ENCODE measurements around the gene BARHL1.

Gene BARHL1

DNA sequence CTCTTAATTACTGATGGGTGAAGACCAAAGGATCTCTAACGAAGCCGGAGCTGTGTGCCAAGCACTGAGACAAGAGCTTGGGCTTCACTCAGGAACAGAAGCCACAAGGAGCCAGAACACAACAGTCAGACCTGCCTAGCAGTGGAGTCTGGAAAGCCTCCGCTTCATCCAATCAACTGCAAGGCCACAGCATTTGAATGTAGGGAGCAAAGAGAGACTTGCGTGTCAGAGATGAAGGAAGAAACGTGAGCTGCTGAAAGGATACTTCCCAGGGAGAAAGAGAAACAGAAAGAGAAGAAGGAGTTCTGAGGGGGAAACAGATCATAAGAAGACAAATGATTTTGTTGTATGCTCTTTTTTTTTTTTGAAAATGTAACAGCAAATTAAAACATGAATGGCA is 43.9 kb downstream of the BARHL1 start:
- DNase-seq, result no peak

DNA sequence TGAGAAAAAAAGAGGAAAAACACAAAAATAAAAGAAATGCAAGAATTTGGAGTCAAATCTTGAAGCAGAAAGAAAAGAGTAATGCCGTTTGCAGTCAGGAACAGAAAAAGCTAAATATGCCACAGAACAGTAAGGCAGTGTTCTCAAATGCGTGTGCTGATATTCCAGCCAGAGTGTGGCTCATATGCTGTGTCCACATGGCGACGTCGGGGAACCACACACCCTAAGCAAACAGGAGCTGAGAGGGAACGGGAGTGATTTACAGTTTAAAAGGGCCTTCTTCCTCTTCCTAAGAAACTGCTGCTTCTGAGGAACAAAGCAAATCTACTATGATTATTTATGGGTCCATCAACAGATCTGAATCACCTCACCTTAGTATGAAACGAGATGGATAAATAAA is 44.7 kb downstream of the BARHL1 start:
- DNase-seq, result no peak

DNA sequence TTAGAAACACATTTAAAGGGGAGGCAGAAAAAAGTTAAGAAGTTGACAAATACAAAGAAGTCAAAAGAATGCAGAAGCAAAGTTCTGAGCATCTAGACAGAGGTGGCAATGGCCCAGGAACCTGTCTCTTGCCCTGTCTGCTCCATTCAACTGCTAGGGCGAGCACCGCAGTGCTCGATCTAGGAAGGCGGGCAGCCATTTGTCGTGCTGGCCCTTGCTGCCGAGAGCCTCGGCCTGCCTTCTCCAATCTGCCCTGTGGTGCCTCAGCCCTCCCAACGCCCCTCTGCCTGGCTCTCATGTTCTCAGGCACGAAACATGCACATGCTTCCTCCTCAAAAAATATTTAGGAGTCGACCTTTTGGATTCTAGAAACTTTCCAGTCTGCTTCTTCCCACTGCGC is 45.2 kb downstream of the BARHL1 start:
- no peak for DNase-seq

DNA sequence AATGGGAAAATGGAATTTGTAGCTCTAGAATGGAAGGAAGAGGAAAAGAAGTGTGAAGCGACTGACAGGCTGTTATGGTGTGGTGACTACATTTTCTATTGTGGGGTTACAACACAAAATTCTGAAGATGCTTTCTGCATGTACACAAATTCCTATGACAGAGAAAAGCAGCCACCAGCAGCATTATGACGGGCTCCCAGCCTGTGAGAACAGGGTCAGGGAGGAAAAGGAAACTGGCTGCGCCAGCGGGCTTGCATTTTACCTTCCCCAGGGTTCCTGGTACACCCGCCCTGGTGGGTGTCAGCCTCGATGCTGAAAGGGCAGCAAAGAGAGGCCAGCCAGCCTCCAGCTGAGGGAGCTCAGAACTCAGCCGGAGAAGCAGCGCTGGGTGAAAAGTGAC is 46.3 kb downstream of the BARHL1 start:
- no peak for DNase-seq

DNA sequence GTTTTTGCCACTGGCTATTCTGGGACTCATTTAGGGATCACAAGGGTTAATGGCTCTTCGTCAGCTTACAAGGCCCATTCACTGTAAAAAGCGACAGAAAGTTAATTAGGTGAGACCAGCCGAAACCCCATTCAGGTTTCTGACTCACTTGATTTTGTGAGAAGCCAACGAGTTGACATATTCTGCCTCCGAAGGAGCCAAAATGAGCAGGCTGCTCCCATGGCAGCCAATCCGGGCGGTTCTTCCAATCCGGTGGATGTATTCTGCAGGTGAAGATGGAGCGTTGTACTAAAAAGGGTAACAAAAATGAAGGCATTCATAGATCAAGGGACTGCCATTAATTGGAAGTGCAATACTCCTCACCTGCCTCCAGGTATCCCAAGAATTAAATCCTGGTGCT is 47.7 kb downstream of the BARHL1 start:
- no peak for DNase-seq

DNA sequence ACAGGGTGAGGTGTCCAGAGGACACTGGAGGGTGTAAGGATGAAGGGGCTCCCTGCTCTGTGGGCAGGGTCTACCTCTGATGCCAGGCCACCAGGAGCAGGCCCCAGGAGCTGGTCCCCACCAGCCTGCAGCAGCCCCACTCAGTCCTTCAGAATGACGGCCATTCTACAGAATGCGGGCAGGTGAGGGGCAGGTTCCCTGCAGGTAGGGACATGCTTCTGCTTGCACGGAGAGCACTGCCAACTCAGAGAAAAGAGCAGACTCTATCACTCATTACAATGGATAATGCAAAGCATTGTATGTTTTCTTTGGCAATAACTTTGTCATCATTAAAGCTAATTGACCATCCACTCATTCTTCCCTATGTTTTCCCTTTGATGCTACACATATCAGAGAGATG is 48.4 kb downstream of the BARHL1 start:
- DNase-seq, result no peak

DNA sequence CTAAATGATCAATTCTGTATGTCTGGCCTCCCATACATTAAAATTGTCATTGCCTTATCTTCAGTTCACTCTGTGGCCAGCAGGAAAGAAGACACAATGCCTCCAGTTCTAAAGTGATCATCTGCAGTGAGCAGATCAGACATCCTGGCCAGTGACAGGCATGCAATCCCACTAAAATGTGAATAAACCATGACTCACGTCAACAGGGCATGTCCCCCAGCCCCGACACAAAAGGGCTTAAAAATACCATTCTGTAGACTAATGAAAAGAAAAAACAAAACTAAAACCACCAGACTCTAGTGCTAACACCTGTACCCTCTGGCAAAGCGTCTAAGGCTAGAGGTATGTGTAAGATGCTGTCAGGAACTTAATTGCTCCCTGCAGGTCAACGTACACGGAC is 48.9 kb downstream of the BARHL1 start:
- no peak for DNase-seq

DNA sequence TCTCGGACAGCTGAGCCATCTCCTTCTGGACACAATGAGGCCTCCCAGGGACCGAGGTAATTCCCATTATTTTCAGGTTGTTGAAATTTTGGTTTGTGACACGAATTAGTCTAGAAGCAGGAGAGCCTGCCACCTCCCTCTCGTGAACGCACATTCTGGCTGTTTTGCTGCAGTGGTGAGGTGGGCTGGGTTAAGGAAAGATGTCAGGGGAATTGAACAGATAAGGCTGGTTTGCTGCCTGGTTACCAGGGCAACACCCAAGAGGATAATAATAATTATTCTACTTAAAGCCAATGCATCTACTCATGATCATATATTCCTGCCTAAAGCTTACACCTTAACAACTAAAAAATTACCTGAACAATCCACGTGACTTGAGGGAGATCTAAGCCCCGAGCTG is 49.3 kb downstream of the BARHL1 start:
- no peak for DNase-seq

DNA sequence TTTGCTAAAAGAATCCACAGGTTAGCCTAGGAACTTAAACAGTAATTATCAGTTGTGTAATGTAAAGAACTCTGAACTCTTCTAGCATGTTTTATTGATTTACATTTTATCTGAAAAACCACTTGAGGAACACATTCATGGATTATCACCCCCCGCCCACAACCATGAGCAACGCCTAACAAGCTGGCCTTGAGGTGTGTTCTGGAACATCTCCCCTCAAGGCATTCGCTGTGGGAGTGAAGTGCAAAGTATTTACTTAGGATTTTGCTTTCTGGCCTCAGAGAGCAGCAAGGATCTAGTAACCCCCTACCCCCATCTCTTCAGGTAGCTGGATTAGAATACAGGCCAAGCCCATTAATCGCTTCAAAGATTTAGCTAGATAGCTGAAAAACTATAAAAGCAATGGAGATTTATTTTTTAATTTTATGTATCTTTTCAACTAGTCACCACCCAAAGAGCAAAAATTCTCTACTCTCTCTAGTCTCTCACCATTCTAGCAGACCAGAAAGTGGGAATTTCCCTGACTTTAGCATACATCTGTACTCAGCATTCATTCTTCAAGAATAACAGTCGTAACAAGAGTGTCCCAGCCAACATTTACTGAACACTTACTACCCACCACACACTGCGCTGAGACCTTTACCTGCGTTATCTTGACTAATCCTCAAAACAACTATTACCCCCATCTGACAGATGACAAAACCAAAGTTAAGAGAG is 50.2 kb downstream of the BARHL1 start:
- DNase-seq, result no peak

DNA sequence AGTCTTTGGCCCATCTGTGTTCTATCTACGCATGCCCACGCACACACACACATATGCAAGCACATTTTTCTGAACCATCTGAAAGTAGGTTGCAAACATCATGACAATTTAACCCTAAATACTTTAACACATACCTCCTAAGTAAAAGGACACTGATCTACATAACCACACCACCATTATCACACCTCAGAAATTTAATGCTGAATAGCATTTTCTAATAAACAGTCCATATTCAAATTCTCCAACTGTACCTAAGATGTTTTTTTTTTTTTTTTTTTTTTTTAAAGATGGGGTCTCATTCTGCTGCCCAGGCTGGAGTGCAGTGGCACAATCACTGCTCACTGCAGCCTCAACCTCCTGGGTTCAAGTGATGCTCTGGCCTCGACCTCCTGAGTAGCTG is 51.9 kb downstream of the BARHL1 start:
- no peak for DNase-seq

DNA sequence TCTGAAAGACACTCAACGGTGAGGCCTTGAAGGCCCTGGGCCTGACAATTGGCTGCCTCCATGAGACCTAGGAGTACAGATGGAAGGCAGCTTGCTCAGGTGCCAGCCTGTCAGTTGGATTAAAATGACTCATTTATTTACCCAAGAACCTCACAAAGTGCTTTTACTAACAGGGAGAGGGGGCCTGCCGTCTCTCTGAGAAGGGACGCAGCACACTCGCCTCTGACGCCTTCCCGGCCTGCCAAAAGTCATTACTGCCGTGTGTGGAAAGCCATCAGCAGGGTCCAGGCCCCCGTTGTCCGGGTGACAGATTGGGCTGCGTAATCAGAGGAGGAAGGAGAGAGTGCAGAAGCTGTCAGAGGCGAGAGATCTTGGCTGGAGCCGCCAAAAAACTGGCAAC is 54.9 kb downstream of the BARHL1 start:
- DNase-seq, result no peak

DNA sequence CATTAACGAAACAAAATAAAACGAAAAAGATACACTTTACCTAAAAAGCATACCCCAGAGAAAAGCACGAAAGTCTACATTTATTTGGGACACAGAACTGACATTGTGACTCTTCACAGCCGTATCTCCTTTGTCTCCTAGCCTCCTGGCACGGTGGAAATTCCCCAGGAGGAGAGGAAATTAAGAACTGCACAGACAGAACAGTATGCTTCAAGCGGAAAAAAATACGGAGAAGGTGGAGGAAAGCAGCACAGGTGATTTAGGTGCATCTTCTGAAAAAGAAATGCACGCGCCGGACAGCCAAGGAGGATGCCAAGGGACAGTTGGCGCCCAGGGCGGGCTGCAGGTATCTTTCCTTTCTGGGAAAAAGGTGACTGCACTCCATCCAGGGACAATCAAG is 55.4 kb downstream of the BARHL1 start:
- no peak for DNase-seq

DNA sequence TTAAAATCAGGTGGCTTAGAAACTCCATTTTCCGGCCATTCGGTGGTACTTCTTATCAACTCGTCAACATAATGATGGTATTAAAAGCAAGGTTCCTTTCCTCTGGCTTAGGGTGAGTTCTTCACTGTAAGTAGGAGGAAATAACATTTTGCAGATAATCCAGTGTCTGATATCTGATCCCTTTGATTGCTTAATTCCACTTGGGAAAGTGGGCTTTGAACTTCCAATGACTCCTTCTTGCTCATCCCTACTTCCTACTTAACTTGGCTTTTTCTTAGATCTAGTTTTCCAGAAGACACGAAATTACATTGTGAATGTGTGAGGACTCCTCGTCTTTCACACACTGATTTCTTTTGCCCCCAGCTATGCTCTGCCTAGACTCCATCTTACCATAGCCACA is 55.8 kb downstream of the BARHL1 start:
- no peak for DNase-seq

DNA sequence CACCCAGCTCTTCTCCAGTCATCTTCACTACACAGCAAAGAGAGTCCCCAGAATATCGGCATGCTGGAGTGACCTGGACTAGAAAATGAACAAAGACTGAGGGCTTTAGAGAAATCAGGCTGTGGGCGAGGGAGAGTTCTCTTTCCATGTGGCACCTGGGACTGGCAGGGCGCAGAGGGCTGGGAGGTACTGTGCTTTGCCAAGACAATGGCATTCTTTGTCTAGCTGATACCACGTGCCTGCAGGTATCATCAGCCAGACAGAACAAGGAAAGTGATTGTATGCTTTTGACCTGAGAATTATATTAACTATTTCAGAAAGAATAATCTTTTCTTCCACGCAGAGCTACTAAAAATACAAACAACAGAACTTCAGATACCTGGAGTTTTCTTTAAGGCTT is 56.9 kb downstream of the BARHL1 start:
- no peak for DNase-seq

All from activated naive CD4-positive, alpha-beta T cell (primary cell).